AG04449 (cell line): Measurements from ENCODE around the gene ALG2.
"Not testable (repeated sequence)": the region's sequence is repeated elsewhere in the genome, so short reads cannot be mapped to it uniquely, and the experiment has no call there.

Source experiments
- CTCF ChIA-PET: fragments of 350-600 bp; formaldehyde crosslinking; extraction: SDS; loops from one replicate; lab custom pipeline; 2021; ENCODE audit warnings: antibody characterized with exemption; lab: Yijun Ruan, JAX
- POLR2A ChIA-PET: fragments of 400-600, 350-600 bp; formaldehyde crosslinking; extraction: SDS; loops from one replicate; lab custom pipeline; 2020; ENCODE audit warnings: antibody characterized with exemption, inconsistent platforms; lab: Yijun Ruan, JAX
- DNase-seq: peaks from one replicate; pipeline ENCODE4 v3.0.0-alpha.2; 2010; ENCODE audit warnings: low read depth, low spot score
- H3K4me3 ChIP-seq: 2 replicates; pipeline ENCODE4 v1.5.1; 2011; ENCODE audit warnings: low read depth, mild to moderate bottlenecking, control low read depth, low read length
- TF ChIP-seq, protein P1 (sequence below): IDR thresholded peaks from one replicate; pipeline ENCODE4 v1.5.1; 2011; ENCODE audit warnings: mild to moderate bottlenecking, moderate library complexity, low read length, control low read depth, inconsistent platforms; ENCODE audit not compliant: insufficient read depth; ENCODE audit errors: missing control alignments

ALG2 gene

DNA sequence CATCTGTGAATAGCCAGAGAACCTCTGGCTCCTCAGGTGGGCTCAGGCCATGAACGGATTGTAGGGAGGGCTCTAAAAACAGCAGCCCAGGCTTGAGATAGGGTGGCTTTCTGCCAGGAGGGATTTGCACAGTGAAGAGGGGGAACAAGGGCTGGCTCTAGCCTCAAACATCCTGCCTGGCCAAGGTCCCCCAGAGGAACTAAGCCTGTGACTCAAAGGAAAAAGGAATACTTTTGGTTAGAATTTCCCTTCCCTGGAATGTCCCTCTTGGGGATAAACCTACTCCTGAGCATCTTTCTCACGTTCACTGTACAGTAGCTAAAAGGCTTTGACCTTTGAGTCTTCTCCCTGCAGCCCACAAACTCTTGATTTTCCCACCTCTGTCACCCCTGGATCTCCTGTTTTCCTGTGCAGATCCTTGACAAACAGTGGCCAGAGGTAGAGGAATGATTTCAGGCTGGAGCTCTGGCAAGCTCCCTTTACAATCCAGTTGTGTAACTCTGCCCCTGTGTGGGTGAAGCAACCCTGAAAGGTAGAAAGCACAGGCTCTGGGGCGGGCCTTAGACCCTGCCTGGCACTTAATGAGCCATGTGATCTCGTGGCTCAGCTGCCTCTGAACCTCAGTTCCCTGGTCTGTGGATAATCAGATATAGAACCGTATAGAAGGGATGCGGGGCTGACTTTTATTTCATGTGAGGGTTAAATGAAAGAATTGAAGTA, 17.8 kb upstream of the ALG2 start:
- CTCF ChIA-PET, result interaction anchor here (2.0 kb wide), 1 partner anchor 7 kb away, joined by 13 read pairs; no protein-coding TSS in a partner anchor
- H3K4me3 ChIP-seq, result no peak overlapping the region
- TF ChIP-seq, protein P1, sequence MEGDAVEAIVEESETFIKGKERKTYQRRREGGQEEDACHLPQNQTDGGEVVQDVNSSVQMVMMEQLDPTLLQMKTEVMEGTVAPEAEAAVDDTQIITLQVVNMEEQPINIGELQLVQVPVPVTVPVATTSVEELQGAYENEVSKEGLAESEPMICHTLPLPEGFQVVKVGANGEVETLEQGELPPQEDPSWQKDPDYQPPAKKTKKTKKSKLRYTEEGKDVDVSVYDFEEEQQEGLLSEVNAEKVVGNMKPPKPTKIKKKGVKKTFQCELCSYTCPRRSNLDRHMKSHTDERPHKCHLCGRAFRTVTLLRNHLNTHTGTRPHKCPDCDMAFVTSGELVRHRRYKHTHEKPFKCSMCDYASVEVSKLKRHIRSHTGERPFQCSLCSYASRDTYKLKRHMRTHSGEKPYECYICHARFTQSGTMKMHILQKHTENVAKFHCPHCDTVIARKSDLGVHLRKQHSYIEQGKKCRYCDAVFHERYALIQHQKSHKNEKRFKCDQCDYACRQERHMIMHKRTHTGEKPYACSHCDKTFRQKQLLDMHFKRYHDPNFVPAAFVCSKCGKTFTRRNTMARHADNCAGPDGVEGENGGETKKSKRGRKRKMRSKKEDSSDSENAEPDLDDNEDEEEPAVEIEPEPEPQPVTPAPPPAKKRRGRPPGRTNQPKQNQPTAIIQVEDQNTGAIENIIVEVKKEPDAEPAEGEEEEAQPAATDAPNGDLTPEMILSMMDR, result no peak
- no peak for DNase-seq
- POLR2A ChIA-PET, result no interaction called here

DNA sequence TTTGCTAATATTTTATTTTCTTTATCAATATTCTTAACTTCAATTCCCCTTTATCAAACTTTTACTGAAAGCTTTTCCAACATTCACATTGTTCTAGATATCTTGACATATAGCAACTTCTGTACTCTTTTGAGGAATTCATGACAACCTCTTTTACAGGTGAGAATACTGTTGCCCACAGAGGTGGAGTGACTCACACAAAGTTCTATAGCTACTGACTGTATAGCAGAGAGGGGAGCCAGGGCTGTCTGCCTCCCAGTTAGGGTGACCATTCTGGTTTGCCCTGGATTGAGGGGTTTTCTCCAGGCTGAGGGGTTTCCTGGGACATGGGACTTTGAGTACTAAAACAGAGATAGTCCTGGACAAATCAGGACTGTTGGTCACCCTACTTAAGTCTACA, 16.6 kb upstream of the ALG2 start:
- DNase-seq, result no peak
- ChIA-PET CTCF (no interaction called here), POLR2A (no interaction called here)
- no peak overlapping the region for H3K4me3 ChIP-seq
- TF ChIP-seq, protein P1, result no peak

DNA sequence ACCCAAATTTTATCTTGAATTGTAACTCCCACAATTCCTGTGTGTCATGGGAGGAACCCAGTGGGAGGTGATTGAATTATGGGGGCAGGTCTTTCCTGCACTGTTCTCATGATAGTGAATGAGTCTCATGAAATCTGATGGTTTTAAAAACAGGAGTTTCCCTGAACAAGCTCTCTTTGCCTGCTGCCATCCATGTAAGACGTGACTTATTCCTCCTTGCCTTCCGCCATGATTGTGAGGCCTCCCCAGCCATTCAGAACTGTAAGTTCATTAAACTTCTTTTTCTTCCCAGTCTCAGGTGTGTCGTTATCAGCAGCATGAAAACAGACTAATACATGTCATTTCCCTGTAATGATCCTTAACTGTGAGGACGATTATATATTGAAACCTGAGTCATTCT, 16.1 kb upstream of the ALG2 start:
- CTCF ChIA-PET, POLR2A ChIA-PET, DNase-seq, H3K4me3 ChIP-seq: not testable (repeated sequence)

DNA sequence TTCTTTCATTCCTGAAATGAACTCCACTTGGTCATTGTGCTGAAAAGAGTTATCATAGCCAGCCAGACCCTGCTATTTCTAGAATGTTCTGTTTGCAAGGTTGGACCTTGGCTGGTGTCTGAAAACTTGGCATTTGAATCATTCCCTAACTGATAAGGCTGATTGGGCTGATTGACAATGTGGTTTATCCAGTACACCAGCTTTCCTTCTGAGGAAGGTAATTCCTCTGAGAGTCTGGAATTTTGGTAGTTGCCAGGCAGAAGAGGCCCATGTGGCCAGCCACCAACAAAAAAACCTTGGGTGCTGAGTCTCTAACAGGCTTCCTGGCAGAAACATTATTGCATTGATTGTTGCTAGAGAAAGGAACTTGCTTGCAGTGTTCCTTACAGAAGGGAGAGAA, 15.6 kb upstream of the ALG2 start:
- H3K4me3 ChIP-seq, result no peak overlapping the region
- TF ChIP-seq, protein P1, result no peak
- ChIA-PET POLR2A (interaction anchor here (0.6 kb wide), 1 partner anchor 76 kb away, joined by 3 read pairs; no protein-coding TSS in a partner anchor), CTCF (no interaction called here)
- no peak for DNase-seq

DNA sequence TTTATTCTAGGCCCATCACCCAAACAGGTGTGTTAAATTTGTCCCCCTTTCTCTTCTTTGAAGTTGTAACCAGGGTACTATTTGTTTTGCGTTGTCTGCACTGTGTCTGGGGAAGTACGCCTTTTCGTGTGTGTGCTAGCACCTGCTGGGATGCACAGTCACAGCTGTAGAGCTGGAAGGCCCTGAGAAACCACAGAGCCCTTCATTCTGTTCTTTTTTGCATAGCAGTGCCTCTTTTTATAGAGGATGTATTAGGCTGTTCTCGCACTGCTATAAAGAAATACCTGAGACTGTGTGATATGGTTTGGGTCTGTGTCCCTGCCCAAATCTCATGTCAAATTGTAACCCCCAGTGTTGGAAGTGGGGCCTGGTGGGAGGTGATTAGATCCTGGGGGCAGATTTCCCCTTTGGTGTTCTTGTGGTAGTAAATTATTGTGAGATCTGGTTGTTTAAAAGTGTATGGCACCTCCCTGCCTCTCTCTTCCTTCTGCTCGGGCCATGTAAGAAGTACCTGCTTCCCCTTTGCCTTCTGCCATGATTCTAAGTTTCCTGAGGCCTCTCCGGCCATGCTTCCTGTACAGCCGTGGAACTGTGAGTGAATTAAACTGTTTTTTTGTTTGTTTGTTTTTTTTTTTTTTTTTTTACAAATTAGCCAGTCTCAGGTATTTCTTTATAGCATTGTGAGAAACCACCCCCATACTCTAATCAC, 14.3 kb upstream of the ALG2 start:
- H3K4me3 ChIP-seq, result no peak overlapping the region
- no peak for DNase-seq
- ChIA-PET CTCF (no interaction called here), POLR2A (no interaction called here)
- TF ChIP-seq, protein P1, result no peak

DNA sequence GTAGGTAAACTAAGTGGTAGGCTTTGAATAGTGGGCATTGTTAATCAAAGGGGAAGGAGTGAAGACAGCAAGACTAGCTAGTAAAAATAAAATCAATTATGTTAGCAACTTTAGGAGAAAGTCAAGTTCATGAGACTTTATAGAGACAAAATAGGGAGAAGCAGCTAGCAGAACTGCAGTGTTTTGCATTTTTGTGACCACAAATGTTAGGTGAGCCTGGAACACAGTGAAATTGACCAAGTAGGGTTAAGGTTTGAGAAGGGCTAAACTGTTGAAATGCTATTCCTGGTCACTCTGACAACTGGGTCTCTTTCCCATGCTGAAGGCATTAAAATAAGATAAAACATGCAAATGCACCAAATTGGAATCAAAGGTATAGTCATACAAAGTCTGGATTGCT, 13.3 kb upstream of the ALG2 start:
- H3K4me3 ChIP-seq, result no peak overlapping the region
- TF ChIP-seq, protein P1, result no peak
- DNase-seq, result no peak
- ChIA-PET POLR2A (no interaction called here), CTCF (no interaction called here)
